A673 (cell line): ENCODE results near the gene TEP1.

Experiments
- CTCF ChIP-seq: fragments of 300-800, 200-600 bp; sonication (generic); conservative IDR thresholded peaks from 2 replicates; pipeline ENCODE4 v1.5.1; 2017; ENCODE audit warnings: low read depth, mild to moderate bottlenecking, antibody characterized with exemption, low read length, moderate library complexity, mixed read lengths
- EZH2 ChIP-seq: fragments of 200-600 bp; sonication (generic); IDR thresholded peaks from 2 replicates; pipeline ENCODE4 v1.6.1; 2017; ENCODE audit warnings: borderline replicate concordance, low read depth, mild to moderate bottlenecking, mixed read lengths, antibody characterized with exemption, low read length; ENCODE audit not compliant: poor library complexity, severe bottlenecking

GRCh38 chr14:20419419-20419818 is 6.1 kb upstream of the TEP1 start:
- TF ChIP-seq CTCF, result no peak
- no peak for TF ChIP-seq EZH2
